Liver (tissue), 9 donors: Measurements from ENCODE around the gene HS6ST3. TPM values are rescaled to one million over a fixed set of nuclear protein-coding genes. Genes with fewer than 3 reads are reported as not detected.

Experiments used
- DNase-seq: peaks from one replicate; pipeline ENCODE4 v3.0.0-alpha.2; 2017; ENCODE audit warnings: low spot score
- H3K27ac ChIP-seq, 2 donors: one replicate each; pipeline ENCODE4 v1.7.0; 2013; ENCODE audit warnings: inconsistent platforms in 2 of 2, low read length in 2 of 2, control low read depth in 1 of 2, low read depth in 1 of 2, mild to moderate bottlenecking in 1 of 2
- H3K27me3 ChIP-seq, 4 donors: one replicate each; pipeline versions ENCODE4 v1.6.1 to v1.7.0; 2013; ENCODE audit warnings: low read length in 3 of 4, inconsistent platforms in 1 of 4, mild to moderate bottlenecking in 1 of 4, moderate library complexity in 1 of 4; ENCODE audit not compliant: control insufficient read depth in 4 of 4, insufficient read depth in 4 of 4
- H3K36me3 ChIP-seq, 4 donors: one replicate each; pipeline versions ENCODE4 v1.6.1 to v1.7.0; 2013; ENCODE audit warnings: low read length in 3 of 4, mild to moderate bottlenecking in 3 of 4, low read depth in 1 of 4, moderate library complexity in 1 of 4; ENCODE audit not compliant: control insufficient read depth in 4 of 4, insufficient read depth in 3 of 4
- H3K4me1 ChIP-seq, 4 donors: one replicate each; pipeline versions ENCODE4 v1.6.1 to v1.7.0; 2013; ENCODE audit warnings: low read length in 3 of 4, mild to moderate bottlenecking in 3 of 4, moderate library complexity in 1 of 4; ENCODE audit not compliant: control insufficient read depth in 4 of 4, insufficient read depth in 4 of 4
- H3K4me3 ChIP-seq, 3 donors: one replicate each; pipeline versions ENCODE4 v1.6.1 to v1.7.0; 2013; ENCODE audit warnings: low read length in 3 of 3, control low read depth in 1 of 3, low read depth in 1 of 3, mild to moderate bottlenecking in 1 of 3
- H3K9ac ChIP-seq, 2 donors: one replicate each; pipeline ENCODE4 v1.7.0; 2013; ENCODE audit warnings: low read length in 2 of 2, mild to moderate bottlenecking in 2 of 2, moderate library complexity in 2 of 2, control low read depth in 1 of 2, low read depth in 1 of 2
- H3K9me3 ChIP-seq, 4 donors: one replicate each; pipeline versions ENCODE4 v1.6.1 to v1.7.0; 2013; ENCODE audit warnings: low read length in 3 of 4; ENCODE audit not compliant: control insufficient read depth in 4 of 4
- EGR1 ChIP-seq, 2 donors: IDR thresholded peaks; 2 replicates each; pipeline ENCODE4 v1.6.1; 2016 to 2018; ENCODE audit warnings: antibody characterized with exemption in 2 of 2, low read depth in 2 of 2
- FOXA1 ChIP-seq: IDR thresholded peaks from 2 replicates; pipeline ENCODE4 v1.6.1; 2016; ENCODE audit warnings: antibody characterized with exemption
- FOXA2 ChIP-seq: IDR thresholded peaks from 2 replicates; pipeline ENCODE4 v1.6.1; 2016; ENCODE audit warnings: antibody characterized with exemption
- GABPA ChIP-seq, 2 donors: IDR thresholded peaks in 1 of 2; conservative IDR thresholded peaks in 1 of 2; 2 replicates each; pipeline ENCODE4 v1.6.1; 2016; ENCODE audit warnings: antibody characterized with exemption in 2 of 2, mild to moderate bottlenecking in 1 of 2, moderate library complexity in 1 of 2
- HNF4A ChIP-seq, 2 donors: conservative IDR thresholded peaks; 2 replicates each; pipeline ENCODE4 v1.6.1; 2016; ENCODE audit warnings: antibody characterized with exemption in 2 of 2, mild to moderate bottlenecking in 2 of 2
- HNF4G ChIP-seq: IDR thresholded peaks from 2 replicates; pipeline ENCODE4 v1.6.1; 2016; ENCODE audit warnings: antibody characterized with exemption
- JUND ChIP-seq, 2 donors: IDR thresholded peaks; 2 replicates each; pipeline ENCODE4 v1.6.1; 2016; ENCODE audit warnings: antibody characterized with exemption in 2 of 2
- NR2F2 ChIP-seq: IDR thresholded peaks from 2 replicates; pipeline ENCODE4 v1.6.1; 2016; ENCODE audit warnings: antibody characterized with exemption
- RAD21 ChIP-seq, 2 donors: IDR thresholded peaks; 2 replicates each; pipeline ENCODE4 v1.6.1; 2016; ENCODE audit warnings: antibody characterized with exemption in 2 of 2, mild to moderate bottlenecking in 2 of 2
- RXRA ChIP-seq, 2 donors: IDR thresholded peaks; 2 replicates each; pipeline ENCODE4 v1.6.1; 2017 to 2018; ENCODE audit warnings: antibody characterized with exemption in 2 of 2, mild to moderate bottlenecking in 1 of 2
- SP1 ChIP-seq: IDR thresholded peaks from 2 replicates; pipeline ENCODE4 v1.6.1; 2018; ENCODE audit warnings: antibody characterized with exemption, mild to moderate bottlenecking
- YY1 ChIP-seq: IDR thresholded peaks from 2 replicates; pipeline ENCODE4 v1.6.1; 2016; ENCODE audit warnings: antibody characterized with exemption, mild to moderate bottlenecking
- polyA plus RNA-seq, 2 donors: library from polyadenylated mRNA; stranded (reverse) in 1 of 2; unstranded in 1 of 2; fragments of 200-250 nt in 1 of 2; fragments of >200 nt in 1 of 2; fragmentation: Nextera tagmentation in 1 of 2; extraction: Ambion mirVana in 1 of 2; gene quantifications; one replicate each; pipeline versions ENCODE4 v1.2.1 to v1.2.3, GENCODE V29; 2013 to 2015
- total RNA-seq, 2 donors: library from RNA; depleted of rRNA; stranded (reverse); fragments of >200 nt; gene quantifications; one replicate each; pipeline ENCODE4 v1.2.3, GENCODE V29; 2014
- TF ChIP-seq, protein P1 (sequence below): IDR thresholded peaks from 2 replicates; pipeline ENCODE4 v1.6.1; 2016; ENCODE audit warnings: antibody characterized with exemption, mild to moderate bottlenecking
- TF ChIP-seq, protein P2 (sequence below): fragments of 150-350 bp; IDR thresholded peaks from 2 replicates; pipeline ENCODE4 v1.5.1; 2017; ENCODE audit warnings: improper control_type of control experiment, low read depth, low read length; ENCODE audit not compliant: missing input control
- TF ChIP-seq, protein P3 (sequence below): IDR thresholded peaks from 2 replicates; pipeline ENCODE4 v1.6.1; 2016; ENCODE audit warnings: antibody characterized with exemption
- TF ChIP-seq, protein P4 (sequence below): IDR thresholded peaks from 2 replicates; pipeline ENCODE4 v1.6.1; 2016; ENCODE audit warnings: antibody characterized with exemption
- TF ChIP-seq, protein P5 (sequence below): IDR thresholded peaks from 2 replicates; pipeline ENCODE4 v1.6.1; 2016; ENCODE audit warnings: antibody characterized with exemption
- donor health status: healthy.
- donor health status: healthy.
- donor health status: healthy.
- donor health status: healthy.
- donor health status: healthy.

Gene HS6ST3
- total and polyA plus RNA-seq, 4 donors: under 0.01 TPM; not detected in 3

DNA sequence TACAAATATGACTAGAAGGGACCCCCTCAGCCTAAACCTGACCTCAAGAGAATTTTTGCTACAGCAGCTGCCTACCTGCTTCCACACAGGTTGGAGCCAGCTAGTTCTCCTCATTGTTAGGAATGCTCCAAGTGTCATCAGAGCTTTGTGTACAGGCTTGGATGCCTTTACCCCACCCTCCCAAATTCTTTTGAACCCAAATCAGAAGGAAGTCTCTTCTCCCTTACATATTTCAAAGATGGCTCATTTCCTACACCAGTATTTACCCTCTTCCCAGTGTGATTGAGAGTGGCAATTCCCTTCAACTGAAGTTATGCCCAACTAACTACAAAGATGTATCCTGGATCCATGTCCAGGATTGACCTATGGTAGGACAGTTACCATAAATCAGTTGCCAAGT lies 581.2 kb downstream of the HS6ST3 start (continued):
- TF ChIP-seq, protein P1, sequence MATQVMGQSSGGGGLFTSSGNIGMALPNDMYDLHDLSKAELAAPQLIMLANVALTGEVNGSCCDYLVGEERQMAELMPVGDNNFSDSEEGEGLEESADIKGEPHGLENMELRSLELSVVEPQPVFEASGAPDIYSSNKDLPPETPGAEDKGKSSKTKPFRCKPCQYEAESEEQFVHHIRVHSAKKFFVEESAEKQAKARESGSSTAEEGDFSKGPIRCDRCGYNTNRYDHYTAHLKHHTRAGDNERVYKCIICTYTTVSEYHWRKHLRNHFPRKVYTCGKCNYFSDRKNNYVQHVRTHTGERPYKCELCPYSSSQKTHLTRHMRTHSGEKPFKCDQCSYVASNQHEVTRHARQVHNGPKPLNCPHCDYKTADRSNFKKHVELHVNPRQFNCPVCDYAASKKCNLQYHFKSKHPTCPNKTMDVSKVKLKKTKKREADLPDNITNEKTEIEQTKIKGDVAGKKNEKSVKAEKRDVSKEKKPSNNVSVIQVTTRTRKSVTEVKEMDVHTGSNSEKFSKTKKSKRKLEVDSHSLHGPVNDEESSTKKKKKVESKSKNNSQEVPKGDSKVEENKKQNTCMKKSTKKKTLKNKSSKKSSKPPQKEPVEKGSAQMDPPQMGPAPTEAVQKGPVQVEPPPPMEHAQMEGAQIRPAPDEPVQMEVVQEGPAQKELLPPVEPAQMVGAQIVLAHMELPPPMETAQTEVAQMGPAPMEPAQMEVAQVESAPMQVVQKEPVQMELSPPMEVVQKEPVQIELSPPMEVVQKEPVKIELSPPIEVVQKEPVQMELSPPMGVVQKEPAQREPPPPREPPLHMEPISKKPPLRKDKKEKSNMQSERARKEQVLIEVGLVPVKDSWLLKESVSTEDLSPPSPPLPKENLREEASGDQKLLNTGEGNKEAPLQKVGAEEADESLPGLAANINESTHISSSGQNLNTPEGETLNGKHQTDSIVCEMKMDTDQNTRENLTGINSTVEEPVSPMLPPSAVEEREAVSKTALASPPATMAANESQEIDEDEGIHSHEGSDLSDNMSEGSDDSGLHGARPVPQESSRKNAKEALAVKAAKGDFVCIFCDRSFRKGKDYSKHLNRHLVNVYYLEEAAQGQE: no peak

DNA sequence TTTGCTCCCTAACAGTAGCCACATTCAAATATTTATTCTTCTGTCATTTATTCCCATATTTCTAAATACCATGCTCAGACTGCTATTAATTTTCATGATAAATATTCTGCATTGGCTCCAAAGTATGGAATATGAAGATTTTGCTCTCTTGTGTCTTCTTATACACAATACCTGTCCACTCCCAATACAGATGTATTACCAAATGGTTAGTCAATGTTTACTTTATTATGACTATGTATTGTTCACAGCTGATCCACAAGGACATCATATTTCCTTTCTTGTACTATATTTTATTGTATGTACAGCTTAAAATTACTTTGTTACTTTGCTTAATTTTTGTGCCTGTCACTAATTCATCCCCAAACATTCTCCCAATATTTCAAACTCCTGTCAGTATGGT lies 582.1 kb downstream of the HS6ST3 start:
- H3K27me3 ChIP-seq: no peaks in the 10 kb centered on the region
- no peak overlapping the region for H3K9ac ChIP-seq
- no peaks in the 10 kb centered on the region for H3K9me3 ChIP-seq
- H3K4me1 ChIP-seq: no peaks in the 10 kb centered on the region
- no peaks in the 10 kb centered on the region for H3K36me3 ChIP-seq
- no peak overlapping the region for H3K4me3 ChIP-seq
- no peak overlapping the region for H3K27ac ChIP-seq
- no peak for TF ChIP-seq FOXA1
- TF ChIP-seq RAD21 (IDR thresholded peaks at IDR 0.05): no peak
- TF ChIP-seq JUND (IDR thresholded peaks at IDR 0.05): no peak
- TF ChIP-seq GABPA (IDR thresholded peaks at IDR 0.05 in 1 of 2, conservative IDR thresholded peaks at IDR 0.05 in 1 of 2): no peak
- TF ChIP-seq SP1: no peak
- no peak for TF ChIP-seq EGR1 (IDR thresholded peaks at IDR 0.05; ENCODE audit: low read depth in 2 of 2)
- no peak for TF ChIP-seq HNF4G
- no peak for TF ChIP-seq NR2F2
- TF ChIP-seq, protein P2, sequence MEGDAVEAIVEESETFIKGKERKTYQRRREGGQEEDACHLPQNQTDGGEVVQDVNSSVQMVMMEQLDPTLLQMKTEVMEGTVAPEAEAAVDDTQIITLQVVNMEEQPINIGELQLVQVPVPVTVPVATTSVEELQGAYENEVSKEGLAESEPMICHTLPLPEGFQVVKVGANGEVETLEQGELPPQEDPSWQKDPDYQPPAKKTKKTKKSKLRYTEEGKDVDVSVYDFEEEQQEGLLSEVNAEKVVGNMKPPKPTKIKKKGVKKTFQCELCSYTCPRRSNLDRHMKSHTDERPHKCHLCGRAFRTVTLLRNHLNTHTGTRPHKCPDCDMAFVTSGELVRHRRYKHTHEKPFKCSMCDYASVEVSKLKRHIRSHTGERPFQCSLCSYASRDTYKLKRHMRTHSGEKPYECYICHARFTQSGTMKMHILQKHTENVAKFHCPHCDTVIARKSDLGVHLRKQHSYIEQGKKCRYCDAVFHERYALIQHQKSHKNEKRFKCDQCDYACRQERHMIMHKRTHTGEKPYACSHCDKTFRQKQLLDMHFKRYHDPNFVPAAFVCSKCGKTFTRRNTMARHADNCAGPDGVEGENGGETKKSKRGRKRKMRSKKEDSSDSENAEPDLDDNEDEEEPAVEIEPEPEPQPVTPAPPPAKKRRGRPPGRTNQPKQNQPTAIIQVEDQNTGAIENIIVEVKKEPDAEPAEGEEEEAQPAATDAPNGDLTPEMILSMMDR: no peak
- TF ChIP-seq, protein P3, sequence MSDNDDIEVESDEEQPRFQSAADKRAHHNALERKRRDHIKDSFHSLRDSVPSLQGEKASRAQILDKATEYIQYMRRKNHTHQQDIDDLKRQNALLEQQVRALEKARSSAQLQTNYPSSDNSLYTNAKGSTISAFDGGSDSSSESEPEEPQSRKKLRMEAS: no peak
- no peak for TF ChIP-seq HNF4A (conservative IDR thresholded peaks at IDR 0.05)
- TF ChIP-seq FOXA2: no peak
- TF ChIP-seq, protein P1: no peak
- TF ChIP-seq, protein P4, sequence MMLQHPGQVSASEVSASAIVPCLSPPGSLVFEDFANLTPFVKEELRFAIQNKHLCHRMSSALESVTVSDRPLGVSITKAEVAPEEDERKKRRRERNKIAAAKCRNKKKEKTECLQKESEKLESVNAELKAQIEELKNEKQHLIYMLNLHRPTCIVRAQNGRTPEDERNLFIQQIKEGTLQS: no peak
- TF ChIP-seq RXRA (IDR thresholded peaks at IDR 0.05): no peak
- TF ChIP-seq, protein P5, sequence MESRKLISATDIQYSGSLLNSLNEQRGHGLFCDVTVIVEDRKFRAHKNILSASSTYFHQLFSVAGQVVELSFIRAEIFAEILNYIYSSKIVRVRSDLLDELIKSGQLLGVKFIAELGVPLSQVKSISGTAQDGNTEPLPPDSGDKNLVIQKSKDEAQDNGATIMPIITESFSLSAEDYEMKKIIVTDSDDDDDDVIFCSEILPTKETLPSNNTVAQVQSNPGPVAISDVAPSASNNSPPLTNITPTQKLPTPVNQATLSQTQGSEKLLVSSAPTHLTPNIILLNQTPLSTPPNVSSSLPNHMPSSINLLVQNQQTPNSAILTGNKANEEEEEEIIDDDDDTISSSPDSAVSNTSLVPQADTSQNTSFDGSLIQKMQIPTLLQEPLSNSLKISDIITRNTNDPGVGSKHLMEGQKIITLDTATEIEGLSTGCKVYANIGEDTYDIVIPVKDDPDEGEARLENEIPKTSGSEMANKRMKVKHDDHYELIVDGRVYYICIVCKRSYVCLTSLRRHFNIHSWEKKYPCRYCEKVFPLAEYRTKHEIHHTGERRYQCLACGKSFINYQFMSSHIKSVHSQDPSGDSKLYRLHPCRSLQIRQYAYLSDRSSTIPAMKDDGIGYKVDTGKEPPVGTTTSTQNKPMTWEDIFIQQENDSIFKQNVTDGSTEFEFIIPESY: no peak
- TF ChIP-seq YY1: no peak
- DNase-seq: no peak
